Transverse colon (tissue), 4 donors: ENCODE measurements around the gene C15orf62.

ENCODE experiments used
- EP300 ChIP-seq: sonication (generic); formaldehyde crosslinking; IDR thresholded peaks from one replicate; pipeline ENCODE4 v1.6.1; 2017; ENCODE audit warnings: antibody characterized with exemption, low read depth
- POLR2A ChIP-seq: fragments of 450-650 bp; IDR thresholded peaks from one replicate; pipeline ENCODE4 v1.6.1; 2016; ENCODE audit warnings: antibody characterized with exemption, mild to moderate bottlenecking, moderate library complexity
- POLR2AphosphoS5 ChIP-seq, 3 donors: sonication (generic); formaldehyde crosslinking; IDR thresholded peaks; one replicate each; pipeline ENCODE4 v1.6.1; 2016; ENCODE audit warnings: antibody characterized with exemption in 3 of 3
- TF ChIP-seq, protein P1 (sequence below), 5 experiments: fragments of 200-600 bp in 3 of 5; fragments of 450-650 bp in 2 of 5; sonication (generic) in 3 of 5; IDR thresholded peaks; 1 replicate in 2 of 5; 2 replicates in 3 of 5; pipeline ENCODE4 v1.5.1; 2016 to 2017; ENCODE audit warnings: antibody characterized with exemption in 5 of 5, inconsistent platforms in 3 of 5, mild to moderate bottlenecking in 2 of 5, moderate library complexity in 1 of 5

DNA sequence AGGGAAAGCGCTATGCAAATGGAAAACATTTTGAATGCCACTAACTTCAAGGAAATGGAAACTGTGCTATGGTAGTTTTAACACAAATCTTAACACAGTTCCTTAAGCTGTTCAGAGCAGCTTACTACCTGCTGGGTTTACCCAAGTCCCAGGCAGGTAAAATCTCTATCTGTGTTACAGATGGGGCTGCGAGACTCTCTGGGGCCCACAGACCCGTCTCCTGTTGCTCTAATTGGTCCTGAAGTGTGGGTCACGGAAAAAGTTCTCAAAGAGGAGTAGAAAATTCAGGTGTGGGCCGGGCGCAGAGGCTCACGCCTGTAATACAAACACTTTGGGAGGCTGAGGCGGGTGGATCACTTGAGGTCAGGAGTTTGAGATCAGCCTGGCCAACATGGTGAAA is 20.2 kb downstream of the C15orf62 start:
- TF ChIP-seq, protein P1, sequence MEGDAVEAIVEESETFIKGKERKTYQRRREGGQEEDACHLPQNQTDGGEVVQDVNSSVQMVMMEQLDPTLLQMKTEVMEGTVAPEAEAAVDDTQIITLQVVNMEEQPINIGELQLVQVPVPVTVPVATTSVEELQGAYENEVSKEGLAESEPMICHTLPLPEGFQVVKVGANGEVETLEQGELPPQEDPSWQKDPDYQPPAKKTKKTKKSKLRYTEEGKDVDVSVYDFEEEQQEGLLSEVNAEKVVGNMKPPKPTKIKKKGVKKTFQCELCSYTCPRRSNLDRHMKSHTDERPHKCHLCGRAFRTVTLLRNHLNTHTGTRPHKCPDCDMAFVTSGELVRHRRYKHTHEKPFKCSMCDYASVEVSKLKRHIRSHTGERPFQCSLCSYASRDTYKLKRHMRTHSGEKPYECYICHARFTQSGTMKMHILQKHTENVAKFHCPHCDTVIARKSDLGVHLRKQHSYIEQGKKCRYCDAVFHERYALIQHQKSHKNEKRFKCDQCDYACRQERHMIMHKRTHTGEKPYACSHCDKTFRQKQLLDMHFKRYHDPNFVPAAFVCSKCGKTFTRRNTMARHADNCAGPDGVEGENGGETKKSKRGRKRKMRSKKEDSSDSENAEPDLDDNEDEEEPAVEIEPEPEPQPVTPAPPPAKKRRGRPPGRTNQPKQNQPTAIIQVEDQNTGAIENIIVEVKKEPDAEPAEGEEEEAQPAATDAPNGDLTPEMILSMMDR (IDR thresholded peaks at IDR 0.05) = no peak
- TF ChIP-seq POLR2A = no peak
- no peak for TF ChIP-seq POLR2AphosphoS5 (IDR thresholded peaks at IDR 0.05)
- no peak for TF ChIP-seq EP300
